Prostate gland (tissue), 2 donors: Measurements from ENCODE around the gene GLP2R.
"Not testable (repeated sequence)": the region's sequence is repeated elsewhere in the genome, so short reads cannot be mapped to it uniquely, and the experiment has no call there.

Source experiments
- POLR2A ChIP-seq: fragments of 450-650 bp; IDR thresholded peaks from one replicate; pipeline ENCODE4 v1.6.1; 2016; ENCODE audit warnings: antibody characterized with exemption, mild to moderate bottlenecking
- POLR2AphosphoS5 ChIP-seq: sonication (generic); formaldehyde crosslinking; IDR thresholded peaks from one replicate; pipeline ENCODE4 v1.6.1; 2017; ENCODE audit warnings: antibody characterized with exemption
- TF ChIP-seq, protein P1 (sequence below), 4 experiments: fragments of 200-600 bp in 2 of 4; fragments of 450-650 bp in 2 of 4; sonication (generic) in 2 of 4; IDR thresholded peaks; 1 replicate in 3 of 4; 2 replicates in 1 of 4; pipeline ENCODE4 v1.5.1; 2016 to 2019; ENCODE audit warnings: antibody characterized with exemption in 4 of 4, mild to moderate bottlenecking in 2 of 4, moderate library complexity in 2 of 4

DNA sequence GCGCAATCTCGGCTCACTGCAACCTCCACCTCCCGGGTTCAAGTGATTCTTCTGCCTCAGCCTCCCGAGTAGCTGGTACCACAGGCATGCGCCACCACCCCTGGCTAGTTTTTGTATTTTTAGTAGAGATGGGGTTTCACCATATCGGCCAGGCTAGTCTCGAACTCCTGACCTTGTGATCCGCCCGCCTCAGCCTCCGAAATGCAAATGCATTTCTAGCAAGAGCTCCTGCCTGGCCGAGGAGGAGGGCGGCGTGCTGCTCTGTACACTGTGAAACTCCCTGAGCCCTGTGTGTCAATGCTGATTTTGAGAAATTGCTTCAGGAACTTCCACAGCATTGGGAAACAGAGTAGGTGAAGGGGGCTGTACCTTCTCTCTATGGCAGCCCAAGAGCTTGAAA lies 95.5 kb downstream of the GLP2R start:
- TF ChIP-seq, protein P1, sequence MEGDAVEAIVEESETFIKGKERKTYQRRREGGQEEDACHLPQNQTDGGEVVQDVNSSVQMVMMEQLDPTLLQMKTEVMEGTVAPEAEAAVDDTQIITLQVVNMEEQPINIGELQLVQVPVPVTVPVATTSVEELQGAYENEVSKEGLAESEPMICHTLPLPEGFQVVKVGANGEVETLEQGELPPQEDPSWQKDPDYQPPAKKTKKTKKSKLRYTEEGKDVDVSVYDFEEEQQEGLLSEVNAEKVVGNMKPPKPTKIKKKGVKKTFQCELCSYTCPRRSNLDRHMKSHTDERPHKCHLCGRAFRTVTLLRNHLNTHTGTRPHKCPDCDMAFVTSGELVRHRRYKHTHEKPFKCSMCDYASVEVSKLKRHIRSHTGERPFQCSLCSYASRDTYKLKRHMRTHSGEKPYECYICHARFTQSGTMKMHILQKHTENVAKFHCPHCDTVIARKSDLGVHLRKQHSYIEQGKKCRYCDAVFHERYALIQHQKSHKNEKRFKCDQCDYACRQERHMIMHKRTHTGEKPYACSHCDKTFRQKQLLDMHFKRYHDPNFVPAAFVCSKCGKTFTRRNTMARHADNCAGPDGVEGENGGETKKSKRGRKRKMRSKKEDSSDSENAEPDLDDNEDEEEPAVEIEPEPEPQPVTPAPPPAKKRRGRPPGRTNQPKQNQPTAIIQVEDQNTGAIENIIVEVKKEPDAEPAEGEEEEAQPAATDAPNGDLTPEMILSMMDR (IDR thresholded peaks at IDR 0.05): not testable (repeated sequence)
- TF ChIP-seq POLR2AphosphoS5, POLR2A: not testable (repeated sequence)
